C4-2B (cell line): ENCODE data around the gene GRHL1.

Experiments used
- H3K27ac ChIP-seq: fragments of 450-650 bp; 2 replicates; pipeline ENCODE4 v1.5.1; 2017
- CTCF ChIP-seq: fragments of 450-650 bp; conservative IDR thresholded peaks from 2 replicates; pipeline ENCODE4 v1.5.1; 2017; ENCODE audit warnings: mild to moderate bottlenecking
- ZFX ChIP-seq: fragments of 450-650 bp; IDR thresholded peaks from 2 replicates; pipeline ENCODE4 v1.6.1; 2017

The GRHL1 gene

DNA sequence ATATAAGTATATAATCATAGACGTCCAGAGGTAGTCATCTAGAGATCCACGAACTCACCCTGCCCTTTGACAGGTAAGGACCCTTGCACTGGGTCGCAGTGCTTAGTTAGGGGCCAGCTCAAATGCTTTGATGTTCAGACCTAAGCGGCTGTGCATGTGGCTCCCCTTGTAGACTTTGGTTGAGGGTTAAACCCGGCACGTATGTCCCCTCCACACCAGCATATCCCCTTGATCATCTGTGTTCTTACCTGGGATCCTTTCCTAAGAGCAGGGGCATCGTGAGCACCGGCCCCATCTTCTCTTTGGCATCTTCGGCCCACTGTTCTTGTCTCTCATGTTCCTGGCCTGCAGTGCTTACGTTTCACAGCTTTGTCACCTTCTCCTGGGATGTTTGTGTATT lies 31.4 kb downstream of the GRHL1 start:
- TF ChIP-seq CTCF (no peak), ZFX (no peak)
- no peak overlapping the region for H3K27ac ChIP-seq

DNA sequence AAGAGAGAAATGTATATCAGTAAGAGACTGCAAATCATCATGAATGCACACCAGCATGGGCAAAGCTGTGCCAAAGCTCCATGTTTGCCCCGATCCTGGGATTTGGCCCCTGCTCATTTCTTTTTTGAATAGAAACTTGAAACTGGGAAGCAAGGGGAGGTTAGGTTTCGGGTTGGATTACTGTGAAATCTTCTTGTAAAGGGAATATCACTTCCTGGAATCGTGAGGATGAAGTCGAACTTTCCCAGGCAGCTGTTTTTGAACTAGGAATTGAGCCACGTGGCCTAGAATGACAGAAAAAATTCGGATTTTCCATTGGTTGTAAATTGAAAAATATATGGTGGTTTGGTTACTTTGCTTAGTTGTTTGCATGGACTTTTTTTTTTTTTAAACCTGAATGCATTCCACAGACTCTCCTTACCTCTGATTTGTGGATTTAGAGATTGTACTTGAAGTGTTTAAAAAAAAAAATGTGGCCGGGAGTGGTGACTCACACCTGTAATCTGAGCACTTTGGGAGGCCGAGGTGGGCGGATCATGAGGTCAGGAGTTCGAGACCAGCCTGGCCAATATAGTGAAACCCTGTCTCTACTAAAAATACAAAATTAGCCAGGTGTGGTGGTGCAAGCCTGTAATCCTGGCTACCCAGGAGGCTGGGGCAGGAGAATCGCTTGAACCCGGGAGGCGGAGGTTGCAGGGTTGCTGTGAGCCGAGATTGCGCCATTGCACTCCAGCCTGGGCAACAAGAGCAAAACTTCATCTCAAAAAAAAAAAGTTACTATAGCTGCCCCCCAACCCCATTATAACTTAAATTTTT lies 32.1 kb downstream of the GRHL1 start:
- no peak for TF ChIP-seq ZFX
- TF ChIP-seq CTCF: no peak
- H3K27ac ChIP-seq: no peak overlapping the region

GRCh38 chr2:9984217-9984739 lies 32.8 kb downstream of the GRHL1 start:
- TF ChIP-seq ZFX: no peak
- TF ChIP-seq CTCF: peak; percentile 84
- H3K27ac ChIP-seq: no peak overlapping the region

DNA sequence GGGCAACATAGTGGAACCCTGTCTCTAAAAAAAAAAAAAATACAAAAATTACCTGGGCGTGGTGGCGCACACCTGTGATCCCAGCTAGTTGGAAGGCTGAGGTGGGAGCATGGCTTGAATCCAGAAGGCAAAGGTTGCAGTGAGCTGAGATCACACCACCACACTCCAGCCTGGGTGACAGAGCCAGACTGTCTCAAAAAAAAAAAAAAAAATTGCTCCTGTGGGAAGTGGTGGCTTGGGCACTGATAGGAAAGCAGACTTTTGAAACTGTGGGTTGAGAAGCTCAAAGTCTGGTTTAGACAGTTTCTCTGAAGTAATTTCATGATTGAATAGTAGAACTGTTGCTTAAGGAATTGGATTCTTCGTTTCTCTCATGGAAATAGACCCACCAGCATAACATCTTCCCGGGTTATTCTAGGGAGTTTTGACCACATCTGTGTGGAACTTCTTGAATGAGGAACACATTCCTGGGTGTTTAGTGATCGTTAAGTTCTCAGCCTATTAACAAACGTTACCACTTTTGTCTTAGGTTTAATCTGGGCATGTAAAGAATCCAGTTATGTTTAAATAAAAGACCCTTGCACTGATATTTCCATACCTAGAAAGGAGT lies 33.5 kb downstream of the GRHL1 start:
- no peak for TF ChIP-seq ZFX
- TF ChIP-seq CTCF: no peak
- H3K27ac ChIP-seq: no peak overlapping the region

DNA sequence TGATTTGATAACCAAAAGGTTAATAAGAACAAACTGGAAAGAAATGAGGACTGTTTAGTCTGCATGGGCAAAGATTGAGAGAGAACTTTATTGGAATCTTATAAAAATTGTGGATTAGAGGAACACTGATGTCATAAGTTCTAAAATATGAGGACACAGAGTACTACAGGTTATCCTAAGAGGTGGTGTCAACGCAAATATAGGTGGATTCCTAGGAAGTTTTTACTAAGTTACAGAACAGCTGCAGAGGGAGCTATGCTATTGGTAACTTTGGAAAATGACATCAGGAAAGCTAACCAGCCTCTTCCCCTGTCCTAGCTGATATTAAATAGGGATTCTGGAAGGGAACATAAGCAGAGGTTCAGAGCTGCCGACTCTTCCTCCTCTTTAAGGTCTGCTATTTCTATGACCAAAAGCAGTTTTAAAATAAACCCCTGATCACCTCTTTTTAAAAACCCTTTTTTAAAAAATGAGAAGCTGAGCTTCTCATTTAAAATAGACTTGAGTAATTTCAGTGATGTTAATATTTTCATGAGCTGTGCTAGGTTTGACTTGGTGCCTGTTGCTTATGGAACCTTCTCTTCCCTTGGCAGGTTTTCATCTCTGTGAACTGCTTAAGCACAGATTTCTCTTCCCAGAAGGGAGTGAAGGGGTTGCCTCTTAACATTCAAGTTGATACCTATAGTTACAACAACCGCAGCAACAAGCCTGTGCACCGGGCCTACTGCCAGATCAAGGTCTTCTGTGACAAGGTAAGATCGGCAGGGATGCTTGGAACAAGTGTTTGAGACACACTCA lies 34.2 kb downstream of the GRHL1 start:
- TF ChIP-seq CTCF (no peak), ZFX (no peak)
- no peak overlapping the region for H3K27ac ChIP-seq

- TF ChIP-seq ZFX (no peak), CTCF (no peak)
- H3K27ac ChIP-seq: no peak overlapping the region
Measured at GRCh38 chr2:9988320-9988719, 36.8 kb downstream of the GRHL1 start.

DNA sequence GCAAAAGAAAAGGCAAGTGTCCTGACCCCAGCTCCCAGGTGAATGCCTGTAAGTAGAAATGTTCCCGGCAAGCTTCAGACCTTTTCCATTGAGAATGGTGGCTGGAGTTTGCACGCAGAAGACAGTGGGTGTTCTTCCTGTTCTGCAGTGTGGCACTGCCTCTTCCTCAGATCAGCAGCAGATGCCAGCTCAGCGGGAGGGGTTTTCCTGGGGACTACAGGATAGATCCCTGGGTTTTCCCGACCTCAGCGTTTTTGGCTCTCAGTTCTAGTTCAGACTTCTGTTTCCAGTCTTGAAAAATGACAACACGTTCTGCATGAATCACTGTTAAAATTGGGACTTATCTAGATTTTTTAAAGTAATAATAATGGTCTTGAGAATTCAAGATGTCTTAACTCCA lies 39.2 kb downstream of the GRHL1 start:
- TF ChIP-seq CTCF (no peak), ZFX (no peak)
- no peak overlapping the region for H3K27ac ChIP-seq
